K562 (cell line): ENCODE results near the gene ANO10. TPM values are rescaled to one million over a fixed set of nuclear protein-coding genes. Genes with fewer than 3 reads are reported as not detected.

ENCODE experiments used
- CREB1 ChIP-seq, 2 experiments: sonication (generic) in 1 of 2; formaldehyde crosslinking in 1 of 2; IDR thresholded peaks; 2 replicates each; pipeline versions ENCODE4 v1.6.1 to v1.8.0; 2012 to 2022; ENCODE audit warnings: inconsistent platforms in 1 of 2, mild to moderate bottlenecking in 1 of 2, missing genetic modification reagents in 1 of 2, moderate library complexity in 1 of 2
- DNMT1 ChIP-seq: fragments of 450-650 bp; IDR thresholded peaks from 2 replicates; pipeline ENCODE4 v1.6.1; 2016; ENCODE audit warnings: antibody characterized with exemption, mild to moderate bottlenecking
- ELF4 ChIP-seq: fragments of 450-650 bp; formaldehyde crosslinking; IDR thresholded peaks from 2 replicates; pipeline ENCODE4 v1.4.0; 2022; ENCODE audit warnings: missing genetic modification characterization
- FOS ChIP-seq: IDR thresholded peaks from 3 replicates; pipeline ENCODE4 v1.6.1; 2011; ENCODE audit not compliant: insufficient read length; ENCODE audit errors: extremely low read depth
- HDAC2 ChIP-seq: fragments of 450-650 bp; IDR thresholded peaks from 2 replicates; pipeline ENCODE4 v1.6.1; 2016; ENCODE audit warnings: mild to moderate bottlenecking
- HNRNPUL1 ChIP-seq: fragments of 200-400 bp; formaldehyde crosslinking; IDR thresholded peaks from 2 replicates; pipeline ENCODE4 v1.6.1; 2017; ENCODE audit warnings: low read length
- MAFF ChIP-seq: IDR thresholded peaks from 2 replicates; pipeline ENCODE4 v1.6.1; 2012; ENCODE audit warnings: low read length, improper control_type of control experiment
- MCM2 ChIP-seq: fragments of 450-650 bp; IDR thresholded peaks from 2 replicates; pipeline ENCODE4 v1.6.1; 2017; ENCODE audit warnings: low read depth, mild to moderate bottlenecking
- NFYB ChIP-seq: IDR thresholded peaks from 2 replicates; pipeline ENCODE4 v1.6.1; 2011; ENCODE audit warnings: mild to moderate bottlenecking, moderate library complexity; ENCODE audit not compliant: insufficient read length; ENCODE audit errors: extremely low read depth
- RBM14 ChIP-seq: fragments of 200-400 bp; formaldehyde crosslinking; IDR thresholded peaks from 2 replicates; pipeline ENCODE4 v1.6.1; 2018; ENCODE audit warnings: low read depth, mild to moderate bottlenecking, low read length, moderate library complexity, borderline replicate concordance; ENCODE audit not compliant: insufficient read depth
- SAFB ChIP-seq: fragments of 200-400 bp; formaldehyde crosslinking; IDR thresholded peaks from 2 replicates; pipeline ENCODE4 v1.6.1; 2017; ENCODE audit warnings: low read depth, low read length, borderline replicate concordance
- polyA plus RNA-seq, 8 experiments: library from polyadenylated mRNA; depleted of rRNA in 4 of 8; stranded (reverse) in 5 of 8; unstranded in 3 of 8; fragments of >200 nt; fragmentation: Nextera tagmentation in 2 of 8; fragmentation: Illumina TruSeq in 1 of 8; extraction: Ambion mirVana in 2 of 8; extraction: Trizol in 1 of 8; gene quantifications; 2 replicates each; pipeline versions ENCODE4 v1.2.1 to v1.2.3, GENCODE V29; 2011 to 2014; ENCODE audit warnings: inconsistent platforms in 1 of 8, missing spikeins in 1 of 8
- total RNA-seq, 7 experiments: library from RNA; depleted of rRNA in 6 of 7; stranded (reverse); fragments of >200 nt in 6 of 7; fragmentation: Illumina TruSeq in 2 of 7; extraction: Trizol in 2 of 7; gene quantifications; 2 replicates each; pipeline versions ENCODE4 v1.2.1 to v1.2.3, GENCODE V29; 2011 to 2021; ENCODE audit warnings: low replicate concordance in 1 of 7
- TF ChIP-seq, protein P1 (sequence below), 3 experiments: fragments of 200-800 bp in 1 of 3; fragments of 250-450 bp in 1 of 3; fragments of 450-650 bp in 1 of 3; sonication (Bioruptor Pico) in 1 of 3; sonication (Bioruptor generic) in 1 of 3; formaldehyde crosslinking in 1 of 3; IDR thresholded peaks; 2 replicates each; pipeline versions ENCODE4 v1.6.1 to v1.8.0; 2016 to 2022; ENCODE audit warnings: mild to moderate bottlenecking in 2 of 3, missing genetic modification characterization in 2 of 3, missing compliant biosample characterization in 1 of 3, moderate library complexity in 1 of 3
- TF ChIP-seq, protein P2 (sequence below): fragments of 450-650 bp; formaldehyde crosslinking; IDR thresholded peaks from 2 replicates; pipeline ENCODE4 v1.4.0; 2022; ENCODE audit warnings: mild to moderate bottlenecking, moderate library complexity
- TF ChIP-seq, protein P3 (sequence below), 2 experiments: fragments of 450-650 bp; formaldehyde crosslinking in 1 of 2; IDR thresholded peaks; 2 replicates each; pipeline versions ENCODE4 v1.4.0 to v1.6.1; 2014 to 2020; ENCODE audit warnings: mild to moderate bottlenecking in 2 of 2, borderline replicate concordance in 1 of 2, low read depth in 1 of 2

ANO10 gene
- total and polyA plus RNA-seq, 9 of the 15 experiments (the other 6 are each of a cell fraction or from before 2014, with no cell fraction given) = 6.4 to 46.0 (median 32.3) TPM

DNA sequence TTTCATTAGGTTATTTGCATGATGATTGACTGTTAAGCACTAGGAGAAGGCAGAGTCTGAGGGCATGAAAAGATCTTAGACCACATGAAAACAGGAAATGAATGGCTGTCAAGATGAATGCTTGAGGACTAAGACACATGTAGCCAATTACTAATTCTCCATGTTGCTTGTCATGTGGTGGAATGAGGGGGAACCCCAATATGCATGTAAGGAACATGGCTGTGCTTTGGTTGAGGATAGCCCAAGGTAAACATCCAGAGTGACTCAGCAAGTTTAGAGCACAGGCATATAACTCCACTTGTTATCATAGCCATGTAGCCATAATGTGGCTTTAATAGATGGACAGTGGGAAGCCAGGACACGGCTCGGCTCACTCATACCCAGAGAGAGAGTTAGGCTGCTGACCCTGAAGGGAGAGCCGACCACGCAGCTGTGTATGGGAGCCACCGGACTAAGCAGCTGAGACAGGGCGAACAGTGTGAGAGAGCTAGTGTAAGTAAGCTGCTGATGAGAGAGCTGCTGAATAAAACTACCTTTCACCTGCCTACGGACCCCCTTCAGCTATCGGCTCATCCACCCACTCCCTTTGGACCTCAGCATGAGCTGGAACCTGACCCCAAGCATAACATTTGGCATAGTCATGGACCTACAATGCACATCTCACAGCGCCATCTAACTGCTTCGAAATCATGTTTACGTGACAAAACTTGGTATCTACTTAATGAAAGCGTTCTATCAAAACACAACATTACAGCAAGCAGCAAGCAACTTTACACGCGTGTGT lies 37.6 kb downstream of the ANO10 start (continued):
- TF ChIP-seq, protein P1, sequence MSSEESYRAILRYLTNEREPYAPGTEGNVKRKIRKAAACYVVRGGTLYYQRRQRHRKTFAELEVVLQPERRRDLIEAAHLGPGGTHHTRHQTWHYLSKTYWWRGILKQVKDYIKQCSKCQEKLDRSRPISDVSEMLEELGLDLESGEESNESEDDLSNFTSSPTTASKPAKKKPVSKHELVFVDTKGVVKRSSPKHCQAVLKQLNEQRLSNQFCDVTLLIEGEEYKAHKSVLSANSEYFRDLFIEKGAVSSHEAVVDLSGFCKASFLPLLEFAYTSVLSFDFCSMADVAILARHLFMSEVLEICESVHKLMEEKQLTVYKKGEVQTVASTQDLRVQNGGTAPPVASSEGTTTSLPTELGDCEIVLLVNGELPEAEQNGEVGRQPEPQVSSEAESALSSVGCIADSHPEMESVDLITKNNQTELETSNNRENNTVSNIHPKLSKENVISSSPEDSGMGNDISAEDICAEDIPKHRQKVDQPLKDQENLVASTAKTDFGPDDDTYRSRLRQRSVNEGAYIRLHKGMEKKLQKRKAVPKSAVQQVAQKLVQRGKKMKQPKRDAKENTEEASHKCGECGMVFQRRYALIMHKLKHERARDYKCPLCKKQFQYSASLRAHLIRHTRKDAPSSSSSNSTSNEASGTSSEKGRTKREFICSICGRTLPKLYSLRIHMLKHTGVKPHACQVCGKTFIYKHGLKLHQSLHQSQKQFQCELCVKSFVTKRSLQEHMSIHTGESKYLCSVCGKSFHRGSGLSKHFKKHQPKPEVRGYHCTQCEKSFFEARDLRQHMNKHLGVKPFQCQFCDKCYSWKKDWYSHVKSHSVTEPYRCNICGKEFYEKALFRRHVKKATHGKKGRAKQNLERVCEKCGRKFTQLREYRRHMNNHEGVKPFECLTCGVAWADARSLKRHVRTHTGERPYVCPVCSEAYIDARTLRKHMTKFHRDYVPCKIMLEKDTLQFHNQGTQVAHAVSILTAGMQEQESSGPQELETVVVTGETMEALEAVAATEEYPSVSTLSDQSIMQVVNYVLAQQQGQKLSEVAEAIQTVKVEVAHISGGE (CRISPR knock-in tag; IDR thresholded peaks at IDR 0.05) = peak in 1 of 3 experiments; percentile 92; a peak in 2 of 6 replicates
- TF ChIP-seq, protein P2, sequence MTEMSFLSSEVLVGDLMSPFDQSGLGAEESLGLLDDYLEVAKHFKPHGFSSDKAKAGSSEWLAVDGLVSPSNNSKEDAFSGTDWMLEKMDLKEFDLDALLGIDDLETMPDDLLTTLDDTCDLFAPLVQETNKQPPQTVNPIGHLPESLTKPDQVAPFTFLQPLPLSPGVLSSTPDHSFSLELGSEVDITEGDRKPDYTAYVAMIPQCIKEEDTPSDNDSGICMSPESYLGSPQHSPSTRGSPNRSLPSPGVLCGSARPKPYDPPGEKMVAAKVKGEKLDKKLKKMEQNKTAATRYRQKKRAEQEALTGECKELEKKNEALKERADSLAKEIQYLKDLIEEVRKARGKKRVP = peak; percentile 97
- TF ChIP-seq NFYB (no peak), HNRNPUL1 (no peak), CREB1 (IDR thresholded peaks at IDR 0.05) (no peak), CREB1 (CRISPR knock-in tag; IDR thresholded peaks at IDR 0.05) (no peak), MAFF (peak; percentile 96), FOS (no peak), HDAC2 (peak; percentile 74), DNMT1 (no peak), ELF4 (peak; percentile 99), SAFB (no peak), RBM14 (no peak), MCM2 (no peak)
- TF ChIP-seq, protein P3, sequence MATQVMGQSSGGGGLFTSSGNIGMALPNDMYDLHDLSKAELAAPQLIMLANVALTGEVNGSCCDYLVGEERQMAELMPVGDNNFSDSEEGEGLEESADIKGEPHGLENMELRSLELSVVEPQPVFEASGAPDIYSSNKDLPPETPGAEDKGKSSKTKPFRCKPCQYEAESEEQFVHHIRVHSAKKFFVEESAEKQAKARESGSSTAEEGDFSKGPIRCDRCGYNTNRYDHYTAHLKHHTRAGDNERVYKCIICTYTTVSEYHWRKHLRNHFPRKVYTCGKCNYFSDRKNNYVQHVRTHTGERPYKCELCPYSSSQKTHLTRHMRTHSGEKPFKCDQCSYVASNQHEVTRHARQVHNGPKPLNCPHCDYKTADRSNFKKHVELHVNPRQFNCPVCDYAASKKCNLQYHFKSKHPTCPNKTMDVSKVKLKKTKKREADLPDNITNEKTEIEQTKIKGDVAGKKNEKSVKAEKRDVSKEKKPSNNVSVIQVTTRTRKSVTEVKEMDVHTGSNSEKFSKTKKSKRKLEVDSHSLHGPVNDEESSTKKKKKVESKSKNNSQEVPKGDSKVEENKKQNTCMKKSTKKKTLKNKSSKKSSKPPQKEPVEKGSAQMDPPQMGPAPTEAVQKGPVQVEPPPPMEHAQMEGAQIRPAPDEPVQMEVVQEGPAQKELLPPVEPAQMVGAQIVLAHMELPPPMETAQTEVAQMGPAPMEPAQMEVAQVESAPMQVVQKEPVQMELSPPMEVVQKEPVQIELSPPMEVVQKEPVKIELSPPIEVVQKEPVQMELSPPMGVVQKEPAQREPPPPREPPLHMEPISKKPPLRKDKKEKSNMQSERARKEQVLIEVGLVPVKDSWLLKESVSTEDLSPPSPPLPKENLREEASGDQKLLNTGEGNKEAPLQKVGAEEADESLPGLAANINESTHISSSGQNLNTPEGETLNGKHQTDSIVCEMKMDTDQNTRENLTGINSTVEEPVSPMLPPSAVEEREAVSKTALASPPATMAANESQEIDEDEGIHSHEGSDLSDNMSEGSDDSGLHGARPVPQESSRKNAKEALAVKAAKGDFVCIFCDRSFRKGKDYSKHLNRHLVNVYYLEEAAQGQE (IDR thresholded peaks at IDR 0.05; ENCODE audit: borderline replicate concordance) = no peak
- TF ChIP-seq, protein P3 (CRISPR knock-in tag; IDR thresholded peaks at IDR 0.05; ENCODE audit: low read depth) = peak; percentile 76; the same call in 1 of the 2 replicates
